Trophoblast cell (in vitro differentiated cells and primary cell): ENCODE results near the gene CZIB.

ENCODE experiments used
- DNase-seq, 2 donors: peaks; one replicate each; pipeline ENCODE4 v3.0.0-alpha.2; 2016
- H2AFZ ChIP-seq: 2 replicates; pipeline ENCODE4 v1.6.1; 2013; ENCODE audit warnings: low read length, moderate library complexity, mild to moderate bottlenecking; ENCODE audit not compliant: insufficient read depth, poor library complexity
- H2AK5ac ChIP-seq: 2 replicates; pipeline ENCODE4 v1.6.1; 2013; ENCODE audit warnings: mild to moderate bottlenecking, low read length
- H2BK120ac ChIP-seq: 2 replicates; pipeline ENCODE4 v1.6.1; 2013; ENCODE audit warnings: low read length, mild to moderate bottlenecking, moderate library complexity; ENCODE audit not compliant: insufficient read depth, poor library complexity
- H2BK12ac ChIP-seq: 2 replicates; pipeline ENCODE4 v1.6.1; 2013; ENCODE audit warnings: mild to moderate bottlenecking, low read length, moderate library complexity
- H2BK5ac ChIP-seq: 2 replicates; pipeline ENCODE4 v1.6.1; 2013; ENCODE audit warnings: low read length, low read depth, moderate library complexity, mild to moderate bottlenecking; ENCODE audit not compliant: poor library complexity
- H3K14ac ChIP-seq: 2 replicates; pipeline ENCODE4 v1.6.1; 2013; ENCODE audit warnings: mild to moderate bottlenecking, low read length
- H3K18ac ChIP-seq: 2 replicates; pipeline ENCODE4 v1.6.1; 2013; ENCODE audit warnings: mild to moderate bottlenecking, low read length
- H3K23ac ChIP-seq: 2 replicates; pipeline ENCODE4 v1.6.1; 2013; ENCODE audit warnings: low read length
- H3K27ac ChIP-seq: 2 replicates; pipeline ENCODE4 v1.5.1; 2013; ENCODE audit warnings: low read depth, mild to moderate bottlenecking, inconsistent platforms, low read length, moderate library complexity
- H3K27me3 ChIP-seq: 2 replicates; pipeline ENCODE4 v1.6.1; 2013; ENCODE audit warnings: inconsistent platforms, mild to moderate bottlenecking, low read length, moderate library complexity; ENCODE audit not compliant: insufficient read depth
- H3K36me3 ChIP-seq, 2 experiments: 1 replicate in 1 of 2; 2 replicates in 1 of 2; pipeline ENCODE4 v1.6.1; 2013; ENCODE audit warnings: low read length in 2 of 2, mild to moderate bottlenecking in 2 of 2, moderate library complexity in 1 of 2; ENCODE audit not compliant: insufficient read depth in 2 of 2, control insufficient read depth in 1 of 2
- H3K4ac ChIP-seq: 2 replicates; pipeline ENCODE4 v1.6.1; 2013; ENCODE audit warnings: low read depth, mild to moderate bottlenecking, low read length, moderate library complexity
- H3K4me1 ChIP-seq, 2 experiments: 1 replicate in 1 of 2; 2 replicates in 1 of 2; pipeline ENCODE4 v1.6.1; 2013; ENCODE audit warnings: low read length in 2 of 2, mild to moderate bottlenecking in 2 of 2, moderate library complexity in 1 of 2; ENCODE audit not compliant: insufficient read depth in 2 of 2, control insufficient read depth in 1 of 2
- H3K4me2 ChIP-seq: 2 replicates; pipeline ENCODE4 v1.6.1; 2013; ENCODE audit warnings: inconsistent platforms, mild to moderate bottlenecking, low read length, moderate library complexity
- H3K4me3 ChIP-seq: 2 replicates; pipeline ENCODE4 v1.5.1; 2013; ENCODE audit warnings: mild to moderate bottlenecking, low read depth, low read length, inconsistent platforms
- H3K79me1 ChIP-seq: one replicate; pipeline ENCODE4 v1.6.1; 2013; ENCODE audit warnings: low read length
- H3K79me2 ChIP-seq: 2 replicates; pipeline ENCODE4 v1.6.1; 2013; ENCODE audit warnings: low read length, mild to moderate bottlenecking; ENCODE audit not compliant: control insufficient read depth, insufficient read depth, poor library complexity
- H3K9ac ChIP-seq: 2 replicates; pipeline ENCODE4 v1.6.1; 2013; ENCODE audit warnings: mild to moderate bottlenecking, low read length
- H3K9me3 ChIP-seq: 2 replicates; pipeline ENCODE4 v1.6.1; 2013; ENCODE audit warnings: low read depth, mild to moderate bottlenecking, control low read depth, inconsistent platforms, low read length; ENCODE audit not compliant: insufficient read depth
- H4K12ac ChIP-seq: 2 replicates; pipeline ENCODE4 v1.6.1; 2013; ENCODE audit warnings: low read depth, mild to moderate bottlenecking, low read length, moderate library complexity
- H4K8ac ChIP-seq: 2 replicates; pipeline ENCODE4 v1.6.1; 2013; ENCODE audit warnings: low read depth, mild to moderate bottlenecking, low read length, moderate library complexity
- H4K91ac ChIP-seq: one replicate; pipeline ENCODE4 v1.6.1; 2013; ENCODE audit warnings: low read depth, mild to moderate bottlenecking, low read length, moderate library complexity
- WGBS: extraction: QIAGEN DNeasy Blood & Tissue Kit; methylation state at CpG from one replicate; pipeline ENCODE4 v1.1.7; 2013; ENCODE audit warnings: missing lambda C conversion rate; ENCODE audit not compliant: insufficient read length, insufficient coverage; ENCODE audit errors: extremely low coverage; 5-methylcytosine and 5-hydroxymethylcytosine counted together

Gene CZIB

GRCh38 chr1:53259932-53260331 lies 39.5 kb upstream of the CZIB start:
- H3K9me3 ChIP-seq = no peaks in the 10 kb centered on the region
- H3K27me3 ChIP-seq = no peaks in the 10 kb centered on the region
- no peaks in the 10 kb centered on the region for H3K79me1 ChIP-seq
- H2BK5ac ChIP-seq = no peak overlapping the region
- H3K18ac ChIP-seq = no peak overlapping the region
- H3K36me3 ChIP-seq = no peaks in the 10 kb centered on the region
- H3K4me1 ChIP-seq = peaks cover 0 to 6% of the 10 kb centered on the region in 2 experiments
- H3K14ac ChIP-seq = no peak overlapping the region
- no peak overlapping the region for H2BK120ac ChIP-seq
- no peak overlapping the region for H3K9ac ChIP-seq
- no peaks in the 10 kb centered on the region for H3K79me2 ChIP-seq
- H4K8ac ChIP-seq = no peak overlapping the region
- H3K27ac ChIP-seq = no peak overlapping the region
- H2AFZ ChIP-seq = no peak overlapping the region
- DNase-seq = no peak
- no peak overlapping the region for H3K4me2 ChIP-seq
- no peak overlapping the region for H3K4ac ChIP-seq
- no peak overlapping the region for H3K23ac ChIP-seq
- no peak overlapping the region for H2AK5ac ChIP-seq
- no peak overlapping the region for H2BK12ac ChIP-seq
- no peak overlapping the region for H4K91ac ChIP-seq
- no peak overlapping the region for H4K12ac ChIP-seq
- no CpG with 5 or more reads among the region's 2 CpGs for WGBS
- H3K4me3 ChIP-seq = no peak overlapping the region

- no peak overlapping the region for H3K4me2 ChIP-seq
- H3K79me2 ChIP-seq = no peaks in the 10 kb centered on the region
- no peak overlapping the region for H2BK5ac ChIP-seq
- H3K14ac ChIP-seq = no peak overlapping the region
- H2BK120ac ChIP-seq = no peak overlapping the region
- no peak overlapping the region for H4K91ac ChIP-seq
- H3K27me3 ChIP-seq = no peaks in the 10 kb centered on the region
- H3K79me1 ChIP-seq = no peaks in the 10 kb centered on the region
- H3K23ac ChIP-seq = no peak overlapping the region
- WGBS = no CpG with 5 or more reads among the region's 1 CpG
- H2AK5ac ChIP-seq = no peak overlapping the region
- H4K12ac ChIP-seq = no peak overlapping the region
- H3K36me3 ChIP-seq = no peaks in the 10 kb centered on the region
- peak; percentile 60 to 79 for DNase-seq
- no peak overlapping the region for H4K8ac ChIP-seq
- no peak overlapping the region for H3K4me3 ChIP-seq
- H2BK12ac ChIP-seq = no peak overlapping the region
- no peak overlapping the region for H3K27ac ChIP-seq
- no peaks in the 10 kb centered on the region for H3K9me3 ChIP-seq
- H3K4me1 ChIP-seq = peaks cover 0 to 8% of the 10 kb centered on the region in 2 experiments
- H2AFZ ChIP-seq = no peak overlapping the region
- no peak overlapping the region for H3K18ac ChIP-seq
- no peak overlapping the region for H3K4ac ChIP-seq
- H3K9ac ChIP-seq = no peak overlapping the region
Observed at GRCh38 chr1:53258216-53258615, 37.8 kb upstream of the CZIB start.

DNA sequence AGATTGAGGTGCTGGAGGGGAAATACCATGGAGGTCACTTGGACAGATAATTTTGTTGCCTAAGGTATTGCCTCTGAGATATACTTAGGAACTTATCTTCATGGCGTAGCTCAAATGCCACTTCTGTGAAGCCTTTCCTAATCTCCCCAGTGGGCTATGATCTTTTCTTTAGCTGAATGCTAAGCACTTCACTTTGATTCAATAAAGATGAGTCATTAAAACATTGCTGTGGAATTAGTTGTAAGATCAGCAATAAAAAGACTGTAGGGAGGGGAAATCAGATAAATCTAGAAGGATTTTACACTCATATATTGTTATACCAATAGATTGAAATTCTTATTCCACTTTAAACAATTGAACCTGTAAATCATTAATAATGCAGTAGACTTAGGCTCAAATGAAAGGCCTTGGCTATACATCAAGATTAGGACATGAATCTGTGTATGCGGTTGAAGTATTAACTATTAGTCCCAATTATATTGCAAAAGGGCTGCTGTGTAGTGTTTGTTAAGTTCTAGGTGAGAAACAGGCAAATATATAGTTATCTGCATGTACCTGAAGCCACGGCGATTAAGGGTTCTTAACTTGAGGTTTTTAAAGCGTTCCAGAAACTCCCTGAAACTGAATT lies 37.1 kb upstream of the CZIB start:
- Histone ChIP-seq H3K36me3 (no peaks in the 10 kb centered on the region), H3K79me2 (no peaks in the 10 kb centered on the region), H3K14ac (no peak overlapping the region), H2BK5ac (no peak overlapping the region), H2AFZ (no peak overlapping the region), H4K12ac (no peak overlapping the region), H2BK12ac (no peak overlapping the region), H3K4me1 (peaks cover 0 to 8% of the 10 kb centered on the region in 2 experiments), H3K79me1 (no peaks in the 10 kb centered on the region), H3K27me3 (no peaks in the 10 kb centered on the region), H2BK120ac (no peak overlapping the region), H3K4me3 (no peak overlapping the region), H3K27ac (no peak overlapping the region), H3K23ac (no peak overlapping the region), H3K9me3 (no peaks in the 10 kb centered on the region), H3K4ac (no peak overlapping the region), H4K91ac (no peak overlapping the region), H3K18ac (no peak overlapping the region), H2AK5ac (no peak overlapping the region), H3K4me2 (no peak overlapping the region), H4K8ac (no peak overlapping the region), H3K9ac (no peak overlapping the region)
- no CpG with 5 or more reads among the region's 5 CpGs for WGBS
- peak; percentile 72 to 93 for DNase-seq

DNA sequence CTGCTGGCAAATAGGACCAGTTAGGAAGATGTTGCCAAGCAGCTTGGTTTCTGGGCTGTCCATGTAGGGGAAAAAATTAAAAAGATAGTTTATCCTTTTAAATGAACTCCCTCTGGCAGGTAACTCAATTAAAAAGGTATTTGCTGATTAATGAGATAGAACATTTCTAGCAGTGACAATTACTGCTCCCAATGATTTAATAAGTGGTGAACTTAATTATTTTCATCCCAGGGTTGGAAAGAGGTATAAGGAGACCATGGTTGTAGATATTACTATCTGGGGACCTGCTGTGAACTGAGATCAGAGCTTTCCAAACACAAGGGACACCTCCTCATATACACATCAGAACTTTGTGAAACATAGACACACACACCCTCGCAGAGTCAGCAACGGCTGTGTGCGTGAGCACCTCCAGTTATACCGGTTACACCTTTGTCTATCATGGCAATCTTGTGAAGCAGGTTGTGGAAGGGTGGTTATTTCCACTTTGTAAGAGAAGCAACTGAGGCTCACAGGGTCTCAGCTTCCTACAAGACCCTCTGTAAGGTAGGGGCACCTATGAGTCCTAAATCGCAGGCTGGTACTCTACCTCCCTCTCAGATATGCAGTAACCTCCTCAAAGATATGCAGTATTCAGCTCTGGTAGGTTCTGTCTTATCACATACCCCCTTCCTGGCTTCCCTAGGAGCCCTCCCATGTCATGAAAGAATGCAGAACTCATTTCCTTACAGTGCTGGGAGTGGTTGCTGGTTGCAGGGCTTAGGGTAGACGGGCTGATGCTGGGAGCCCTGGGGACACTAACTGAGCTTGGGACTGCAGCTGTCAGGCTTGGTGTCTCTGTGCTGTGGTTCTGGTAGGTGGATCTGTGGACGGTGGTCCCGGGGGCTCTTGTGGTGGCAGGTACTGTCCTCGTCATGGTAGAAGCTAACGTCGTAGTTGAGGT lies 36.3 kb upstream of the CZIB start:
- no peak overlapping the region for H3K18ac ChIP-seq
- H3K4me3 ChIP-seq = no peak overlapping the region
- no peak overlapping the region for H2AFZ ChIP-seq
- H3K9ac ChIP-seq = peak overlapping the region; percentile 45
- no peak overlapping the region for H4K8ac ChIP-seq
- no peak overlapping the region for H3K4me2 ChIP-seq
- H3K79me1 ChIP-seq = no peaks in the 10 kb centered on the region
- no peak overlapping the region for H2AK5ac ChIP-seq
- H2BK5ac ChIP-seq = no peak overlapping the region
- no peak overlapping the region for H3K14ac ChIP-seq
- H3K27me3 ChIP-seq = no peaks in the 10 kb centered on the region
- H3K36me3 ChIP-seq = no peaks in the 10 kb centered on the region
- no peaks in the 10 kb centered on the region for H3K9me3 ChIP-seq
- no peak overlapping the region for H3K23ac ChIP-seq
- no peak overlapping the region for H4K12ac ChIP-seq
- no peak overlapping the region for H2BK120ac ChIP-seq
- peak; percentile 65 to 79 for DNase-seq
- no peak overlapping the region for H2BK12ac ChIP-seq
- WGBS = no CpG with 5 or more reads among the region's 11 CpGs
- no peak overlapping the region for H3K4ac ChIP-seq
- H3K27ac ChIP-seq = no peak overlapping the region
- H3K79me2 ChIP-seq = no peaks in the 10 kb centered on the region
- no peak overlapping the region for H4K91ac ChIP-seq
- H3K4me1 ChIP-seq = peaks cover 0 to 8% of the 10 kb centered on the region in 2 experiments
